Natural killer cell (primary cell): ENCODE measurements around the gene NCEH1. TPM values are rescaled to one million over a fixed set of nuclear protein-coding genes. Genes with fewer than 3 reads are reported as not detected.
A peak's percentile ranks its signal among the peaks of the same experiment; 100 is the strongest.
"Not testable (repeated sequence)": the region's sequence is repeated elsewhere in the genome, so short reads cannot be mapped to it uniquely, and the experiment has no call there.

Source experiments
- ATAC-seq, 3 donors: fragments of 150-1000 bp in 2 of 3; fragments of 200-7000 bp in 1 of 3; cut with Tn5 transposase; 1 replicate in 1 of 3; 2 replicates in 2 of 3; pipeline ENCODE4 v1.10.0; 2021; ENCODE audit warnings: mild to moderate bottlenecking in 2 of 3, moderate library complexity in 2 of 3
- DNase-seq, 2 donors: peaks; one replicate each; pipeline versions ENCODE4 v3.0.0 to v3.0.0-alpha.2; 2013 to 2021; ENCODE audit warnings: mixed read lengths in 1 of 2
- H3K27ac ChIP-seq: one replicate; pipeline ENCODE4 v1.5.1; 2013; ENCODE audit warnings: mild to moderate bottlenecking, low read length
- H3K27me3 ChIP-seq: one replicate; pipeline ENCODE4 v1.6.1; 2013; ENCODE audit warnings: low read length; ENCODE audit not compliant: control insufficient read depth, insufficient read depth
- H3K36me3 ChIP-seq: one replicate; pipeline ENCODE4 v1.6.1; 2013; ENCODE audit warnings: low read length; ENCODE audit not compliant: control insufficient read depth, insufficient read depth
- H3K4me1 ChIP-seq: one replicate; pipeline ENCODE4 v1.6.1; 2013; ENCODE audit warnings: low read length; ENCODE audit not compliant: control insufficient read depth, insufficient read depth
- H3K4me3 ChIP-seq: one replicate; pipeline ENCODE4 v1.5.1; 2013; ENCODE audit warnings: low read length
- H3K9me3 ChIP-seq: one replicate; pipeline ENCODE4 v1.6.1; 2013; ENCODE audit warnings: low read length; ENCODE audit not compliant: control insufficient read depth, insufficient read depth
- H3K27ac Mint-ChIP-seq, 2 donors: one replicate each; pipeline ENCODE4 v1.8.0; 2022; ENCODE audit warnings: mild to moderate bottlenecking in 2 of 2, mixed read lengths in 2 of 2, moderate library complexity in 1 of 2
- H3K27me3 Mint-ChIP-seq, 2 donors: one replicate each; pipeline ENCODE4 v1.8.0; 2022; ENCODE audit warnings: low read depth in 2 of 2, mixed read lengths in 2 of 2
- H3K36me3 Mint-ChIP-seq: one replicate; pipeline ENCODE4 v1.8.0; 2022; ENCODE audit warnings: mixed read lengths
- H3K4me1 Mint-ChIP-seq, 2 donors: one replicate each; pipeline ENCODE4 v1.8.0; 2022; ENCODE audit warnings: mixed read lengths in 2 of 2
- H3K4me3 Mint-ChIP-seq: one replicate; pipeline ENCODE4 v1.8.0; 2022; ENCODE audit warnings: mild to moderate bottlenecking, moderate library complexity, mixed read lengths
- H3K9me3 Mint-ChIP-seq, 2 donors: one replicate each; pipeline ENCODE4 v1.8.0; 2022; ENCODE audit warnings: mixed read lengths in 2 of 2
- CTCF ChIP-seq: fragments of 200-600 bp; IDR thresholded peaks from one replicate; pipeline ENCODE4 v1.8.0; 2022; ENCODE audit warnings: antibody characterized with exemption
- WGBS: methylation state at CpG from one replicate; pipeline ENCODE4 v1.1.7; 2013; ENCODE audit warnings: missing lambda C conversion rate; ENCODE audit not compliant: insufficient coverage; 5-methylcytosine and 5-hydroxymethylcytosine counted together
- intact Hi-C: fragments of 100-400 bp; cut with micrococcal nuclease; formaldehyde crosslinking; loops from one replicate; pipeline ENCODE4 v1.14.2; 2022
- total RNA-seq, 4 donors: library from RNA; stranded (reverse); fragments of 120-200 nt in 1 of 4; gene quantifications; one replicate each; pipeline versions ENCODE4 v1.2.3 to v1.2.4, GENCODE V29; 2013 to 2022

The NCEH1 gene
- total RNA-seq, 3 donors from 2014 or later (not counting 1 experiment from before 2014, with no cell fraction given) = 3.5 to 6.8 (median 5.3) TPM

- Mint-ChIP-seq H3K4me3 (peak overlapping the region; percentile 87), H3K27me3 (no peaks in the 10 kb centered on the region), H3K36me3 (peaks cover 27% of the 10 kb centered on the region), H3K27ac (peak overlapping the region; percentile 84 to 85), H3K4me1 (peaks cover 38 to 44% of the 10 kb centered on the region in 2 donors), H3K9me3 (peaks cover 2 to 10% of the 10 kb centered on the region in 2 donors)
- Histone ChIP-seq H3K9me3 (no peaks in the 10 kb centered on the region), H3K27ac (no peak overlapping the region), H3K27me3 (no peaks in the 10 kb centered on the region), H3K36me3 (no peaks in the 10 kb centered on the region), H3K4me1 (peaks cover 21% of the 10 kb centered on the region), H3K4me3 (no peak overlapping the region)
- peak; percentile 95 to 99 (median 99) for ATAC-seq
- WGBS = 59% methylated on average over 10 of the region's 16 CpGs
- DNase-seq = peak; percentile 68 to 87
- intact Hi-C loops = loop anchor here (1.0 to 2.0 kb wide), 3 partner anchors 70 to 335 kb away; no protein-coding TSS in a partner anchor
- TF ChIP-seq CTCF = peak; percentile 82
Measured at GRCh38 chr3:172666873-172667694, 43.8 kb downstream of the NCEH1 start.

GRCh38 chr3:172666181-172666872 lies 44.5 kb downstream of the NCEH1 start:
- peak overlapping the region; percentile 87 for H3K4me3 Mint-ChIP-seq
- H3K4me3 ChIP-seq = no peak overlapping the region
- H3K36me3 Mint-ChIP-seq = peaks cover 27% of the 10 kb centered on the region
- ATAC-seq (peak in 1 of 3 donors; percentile 29), DNase-seq (no peak)
- H3K27ac ChIP-seq = no peak overlapping the region
- no peaks in the 10 kb centered on the region for H3K36me3 ChIP-seq
- H3K9me3 Mint-ChIP-seq = peaks cover 2 to 10% of the 10 kb centered on the region in 2 donors
- no peaks in the 10 kb centered on the region for H3K27me3 ChIP-seq
- peak overlapping the region; percentile 84 to 85 for H3K27ac Mint-ChIP-seq
- H3K9me3 ChIP-seq = no peaks in the 10 kb centered on the region
- H3K4me1 ChIP-seq = peaks cover 21% of the 10 kb centered on the region
- 90% methylated on average over 9 of the region's 10 CpGs for WGBS
- intact Hi-C loops = loop anchor here (1.0 to 2.0 kb wide), 2 partner anchors 70 to 334 kb away; no protein-coding TSS in a partner anchor
- no peak for TF ChIP-seq CTCF
- H3K4me1 Mint-ChIP-seq = peaks cover 45 to 51% of the 10 kb centered on the region in 2 donors
- H3K27me3 Mint-ChIP-seq = no peaks in the 10 kb centered on the region

DNA sequence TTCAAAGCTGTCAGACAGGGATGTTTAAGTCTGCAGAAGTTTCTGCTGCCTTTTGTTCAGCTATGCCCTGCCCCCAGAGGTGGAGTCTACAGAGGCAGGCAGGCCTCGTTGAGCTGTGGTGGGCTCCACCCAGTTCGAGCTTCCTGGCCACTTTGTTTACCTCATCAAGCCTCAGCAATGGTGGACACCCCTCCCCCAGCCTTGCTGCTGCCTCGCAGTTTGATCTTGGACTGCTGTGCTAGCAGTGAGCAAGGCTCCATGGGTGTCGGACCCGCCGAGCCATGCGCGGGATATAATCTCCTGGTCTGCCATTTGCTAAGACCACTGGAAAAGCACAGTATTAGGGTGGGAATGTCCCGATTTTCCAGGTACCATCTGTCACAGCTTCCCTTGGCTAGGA lies 45.4 kb downstream of the NCEH1 start:
- H3K4me1 Mint-ChIP-seq = peaks cover 53 to 59% of the 10 kb centered on the region in 2 donors
- H3K4me3 ChIP-seq, ATAC-seq, H3K9me3 ChIP-seq, H3K36me3 ChIP-seq, H3K27me3 Mint-ChIP-seq, H3K27ac ChIP-seq, intact Hi-C loops, H3K27me3 ChIP-seq: not testable (repeated sequence)
- peaks cover 2 to 10% of the 10 kb centered on the region in 2 donors for H3K9me3 Mint-ChIP-seq
- H3K4me3 Mint-ChIP-seq = peak overlapping the region; percentile 87
- peak overlapping the region; percentile 10 to 84 for H3K27ac Mint-ChIP-seq
- peak in 1 of 2 donors; percentile 17 for DNase-seq
- peaks cover 27% of the 10 kb centered on the region for H3K36me3 Mint-ChIP-seq
- H3K4me1 ChIP-seq = peaks cover 21% of the 10 kb centered on the region
- WGBS = 73% methylated on average over 9 of the region's 9 CpGs

GRCh38 chr3:172660421-172660820 lies 50.4 kb downstream of the NCEH1 start:
- H3K27ac ChIP-seq, H3K9me3 ChIP-seq, H3K4me3 ChIP-seq, H3K27me3 ChIP-seq, ATAC-seq, H3K27me3 Mint-ChIP-seq, DNase-seq, H3K36me3 ChIP-seq, intact Hi-C loops: not testable (repeated sequence)
- WGBS = no CpG with 5 or more reads among the region's 1 CpG
- H3K4me3 Mint-ChIP-seq = peak overlapping the region; percentile 67
- peaks cover 39% of the 10 kb centered on the region for H3K4me1 ChIP-seq
- H3K9me3 Mint-ChIP-seq = peaks cover 2 to 10% of the 10 kb centered on the region in 2 donors
- peaks cover 47 to 57% of the 10 kb centered on the region in 2 donors for H3K4me1 Mint-ChIP-seq
- H3K27ac Mint-ChIP-seq = peak overlapping the region; percentile 40 to 86
- peaks cover 27% of the 10 kb centered on the region for H3K36me3 Mint-ChIP-seq
